A549 (cell line): ENCODE results near the gene GNA15. TPM values are rescaled to one million over a fixed set of nuclear protein-coding genes. Genes with fewer than 3 reads are reported as not detected.

Source experiments
- ATAC-seq, 2 experiments: fragments of 200-7000 bp in 1 of 2; fragments of >200 bp in 1 of 2; cut with Nextera tagmentation in 1 of 2; cut with Tn5 transposase in 1 of 2; 3 replicates each; pipeline versions ENCODE4 v1.8.0 to v1.9.1; 2018 to 2020; ENCODE audit warnings: mild to moderate bottlenecking in 1 of 2, moderate library complexity in 1 of 2
- CTCF ChIA-PET: fragments of 300-600 bp; sonication (Branson Sonifier 250); formaldehyde crosslinking; extraction: SDS; loops from one replicate; lab custom pipeline; 2021; ENCODE audit warnings: antibody characterized with exemption, inconsistent platforms; lab: Yijun Ruan, JAX
- POLR2A ChIA-PET: fragments of 350-600 bp; formaldehyde crosslinking; extraction: SDS; loops from one replicate; lab custom pipeline; 2021; ENCODE audit warnings: antibody characterized with exemption, inconsistent platforms; lab: Yijun Ruan, JAX
- DNase-seq, 2 experiments: peaks; one replicate each; pipeline versions ENCODE4 v3.0.0 to v3.0.0-alpha.2; 2011 to 2016; ENCODE audit warnings: low read depth in 1 of 2, low spot score in 1 of 2
- FAIRE-seq: peaks from 2 replicates; lab custom pipeline; 2011; peaks lifted over from hg19 to GRCh38; lab: Jason Lieb, UNC
- H3K27ac ChIP-seq, 2 experiments: fragments of >200 bp; sonication (Bioruptor Twin); formaldehyde crosslinking; 3 replicates each; pipeline ENCODE4 v1.5.1; 2016 to 2017
- H3K4me1 ChIP-seq: fragments of >200 bp; sonication (Bioruptor Twin); formaldehyde crosslinking; 3 replicates; pipeline ENCODE4 v1.6.1; 2016
- H3K4me2 ChIP-seq: fragments of >200 bp; sonication (Bioruptor Twin); formaldehyde crosslinking; 3 replicates; pipeline ENCODE4 v1.6.1; 2016
- H3K4me3 ChIP-seq: fragments of >200 bp; sonication (Bioruptor Twin); formaldehyde crosslinking; 3 replicates; pipeline ENCODE4 v1.5.1; 2016
- H3K9me3 ChIP-seq: fragments of >200 bp; sonication (Bioruptor Twin); formaldehyde crosslinking; 3 replicates; pipeline ENCODE4 v1.6.1; 2016
- BHLHE40 ChIP-seq: IDR thresholded peaks from 2 replicates; pipeline ENCODE4 v1.6.1; 2012; ENCODE audit warnings: low read depth, low read length, inconsistent platforms
- CBX2 ChIP-seq: fragments of 200-600 bp; sonication (generic); IDR thresholded peaks from 2 replicates; pipeline ENCODE4 v1.6.1; 2016; ENCODE audit warnings: low read depth, mild to moderate bottlenecking, borderline replicate concordance
- CBX8 ChIP-seq: fragments of 200-600 bp; sonication (generic); IDR thresholded peaks from 2 replicates; pipeline ENCODE4 v1.6.1; 2016
- EHF ChIP-seq: fragments of 250-450 bp; sonication (Bioruptor Pico); IDR thresholded peaks from 2 replicates; pipeline ENCODE4 v1.5.0; 2020; ENCODE audit warnings: mild to moderate bottlenecking
- ELK1 ChIP-seq: fragments of 150-350 bp; IDR thresholded peaks from 2 replicates; pipeline ENCODE4 v1.6.1; 2014; ENCODE audit warnings: low read depth, mild to moderate bottlenecking, low read length
- HES2 ChIP-seq: fragments of >200 bp; sonication (Bioruptor Twin); formaldehyde crosslinking; IDR thresholded peaks from 2 replicates; pipeline ENCODE4 v1.6.1; 2016
- HMGXB4 ChIP-seq: fragments of 250-450 bp; sonication (Bioruptor Pico); IDR thresholded peaks from 2 replicates; pipeline ENCODE4 v1.5.0; 2021; ENCODE audit warnings: mild to moderate bottlenecking, moderate library complexity, borderline replicate concordance
- HOXB13 ChIP-seq: fragments of 250-450 bp; sonication (Bioruptor Pico); IDR thresholded peaks from 2 replicates; pipeline ENCODE4 v1.5.0; 2020; ENCODE audit warnings: low read depth, mild to moderate bottlenecking, moderate library complexity
- HOXB5 ChIP-seq: fragments of 250-450 bp; sonication (Bioruptor Pico); IDR thresholded peaks from 2 replicates; pipeline ENCODE4 v1.5.0; 2020; ENCODE audit warnings: mild to moderate bottlenecking, moderate library complexity
- KDM1A ChIP-seq: fragments of 200-600 bp; sonication (generic); IDR thresholded peaks from 2 replicates; pipeline ENCODE4 v1.6.1; 2016; ENCODE audit warnings: low read depth, mild to moderate bottlenecking
- KDM5A ChIP-seq: fragments of 200-600 bp; sonication (generic); IDR thresholded peaks from 2 replicates; pipeline ENCODE4 v1.6.1; 2016; ENCODE audit warnings: antibody characterized with exemption, mild to moderate bottlenecking
- MAZ ChIP-seq: fragments of 150-350 bp; IDR thresholded peaks from 2 replicates; pipeline ENCODE4 v1.6.1; 2014; ENCODE audit warnings: antibody characterized with exemption, low read depth, low read length, borderline replicate concordance
- MYC ChIP-seq: IDR thresholded peaks from 2 replicates; pipeline ENCODE4 v1.6.1; 2012; ENCODE audit warnings: mild to moderate bottlenecking, inconsistent platforms, low read length, improper control_type of control experiment, borderline replicate concordance
- NFE2L2 ChIP-seq: fragments of 150-350 bp; conservative IDR thresholded peaks from 2 replicates; pipeline ENCODE4 v1.6.1; 2014; ENCODE audit warnings: low read length
- NPAS2 ChIP-seq: fragments of 250-450 bp; sonication (Bioruptor Pico); IDR thresholded peaks from 2 replicates; pipeline ENCODE4 v1.8.0; 2022; ENCODE audit warnings: mild to moderate bottlenecking, moderate library complexity, borderline replicate concordance
- PBX3 ChIP-seq: IDR thresholded peaks from 2 replicates; pipeline ENCODE4 v1.6.1; 2012
- PHF8 ChIP-seq: fragments of 200-600 bp; sonication (generic); IDR thresholded peaks from 2 replicates; pipeline ENCODE4 v1.6.1; 2016; ENCODE audit warnings: low read depth, mild to moderate bottlenecking, antibody characterized with exemption, moderate library complexity, borderline replicate concordance
- POLR2AphosphoS2 ChIP-seq: conservative IDR thresholded peaks from 2 replicates; pipeline ENCODE4 v1.6.1; 2012; ENCODE audit warnings: low read length, improper control_type of control experiment, inconsistent platforms
- RAD21 ChIP-seq, 2 experiments: fragments of >200 bp in 1 of 2; sonication (Bioruptor Twin) in 1 of 2; formaldehyde crosslinking in 1 of 2; IDR thresholded peaks in 1 of 2; conservative IDR thresholded peaks in 1 of 2; 2 replicates in 1 of 2; 3 replicates in 1 of 2; pipeline ENCODE4 v1.6.1; 2012 to 2018; ENCODE audit warnings: inconsistent platforms in 1 of 2
- RARB ChIP-seq: fragments of 250-450 bp; sonication (Bioruptor Pico); IDR thresholded peaks from 2 replicates; pipeline ENCODE4 v1.8.0; 2021; ENCODE audit warnings: mild to moderate bottlenecking, moderate library complexity
- RFX5 ChIP-seq: fragments of 450-650 bp; IDR thresholded peaks from 2 replicates; pipeline ENCODE4 v1.7.1; 2014; ENCODE audit warnings: antibody characterized with exemption, mild to moderate bottlenecking, moderate library complexity
- SREBF2 ChIP-seq: fragments of 450-650 bp; IDR thresholded peaks from 2 replicates; pipeline ENCODE4 v1.6.1; 2014; ENCODE audit warnings: mild to moderate bottlenecking, moderate library complexity
- ZFP36 ChIP-seq: fragments of 450-650 bp; IDR thresholded peaks from 2 replicates; pipeline ENCODE4 v1.6.1; 2014; ENCODE audit warnings: borderline replicate concordance; ENCODE audit not compliant: partially characterized antibody
- WGBS: methylation state at CpG from one replicate; pipeline ENCODE4 v1.1.6; 2017; ENCODE audit errors: missing lambda C conversion rate; 5-methylcytosine and 5-hydroxymethylcytosine counted together
- polyA plus RNA-seq, 4 experiments: library from polyadenylated mRNA; depleted of rRNA in 3 of 4; stranded (reverse); fragments of >200 nt; fragmentation: RNase III in 1 of 4; extraction: RNeasy Plus Mini Kit Qiagen cat#74134 plus additional on column Dnase treatment in 1 of 4; gene quantifications; 2 replicates in 3 of 4; 3 replicates in 1 of 4; pipeline ENCODE4 v1.2.3, GENCODE V29; 2011 to 2017

Gene GNA15
- polyA plus RNA-seq, 2 of the 4 experiments (the other 2 are of a cell fraction), result 0.06 TPM; not detected in 1

- ChIA-PET CTCF (interaction anchor here (0.8 to 1.5 kb wide), 4 partner anchors 16 to 40 kb away, joined by 3 to 5 read pairs (median 4); no protein-coding TSS in a partner anchor), POLR2A (no interaction called here)
- Histone ChIP-seq H3K4me3 (no peak overlapping the region), H3K27ac (no peak overlapping the region), H3K9me3 (no peaks in the 10 kb centered on the region), H3K4me1 (no peaks in the 10 kb centered on the region), H3K4me2 (no peak overlapping the region)
- FAIRE-seq (no peak), DNase-seq (no peak), ATAC-seq (no peak)
- TF ChIP-seq HES2, result no peak
- TF ChIP-seq NPAS2, result no peak
- TF ChIP-seq KDM1A, result no peak
- no peak for TF ChIP-seq MYC
- TF ChIP-seq CBX2, result no peak
- TF ChIP-seq ZFP36, result no peak
- no peak for TF ChIP-seq SREBF2
- TF ChIP-seq CBX8, result no peak
- no peak for TF ChIP-seq HOXB5 (CRISPR knock-in tag)
- 67% methylated on average over 6 of the region's 8 CpGs for WGBS
Measured at GRCh38 chr19:3123956-3124355, 11.9 kb upstream of the GNA15 start.

- no peak overlapping the region for H3K4me3 ChIP-seq
- POLR2A ChIA-PET, result no interaction called here
- FAIRE-seq (no peak), ATAC-seq (no peak), DNase-seq (no peak)
- H3K4me1 ChIP-seq, result no peaks in the 10 kb centered on the region
- no peaks in the 10 kb centered on the region for H3K9me3 ChIP-seq
- CTCF ChIA-PET, result interaction anchor here (0.8 to 7.2 kb wide), 8 partner anchors 16 to 476 kb away, joined by 3 to 87 read pairs (median 4); no protein-coding TSS in a partner anchor
- no peak for TF ChIP-seq SREBF2
- TF ChIP-seq KDM5A, result no peak
- no peak for TF ChIP-seq EHF (CRISPR knock-in tag)
- TF ChIP-seq BHLHE40, result no peak
- no peak for TF ChIP-seq RAD21 (conservative IDR thresholded peaks at IDR 0.05 in 1 of 2, IDR thresholded peaks at IDR 0.05 in 1 of 2)
- TF ChIP-seq HMGXB4 (CRISPR knock-in tag), result no peak
- no peak for TF ChIP-seq NFE2L2
- no peak for TF ChIP-seq PBX3
- no peak for TF ChIP-seq MAZ
- no peak for TF ChIP-seq RARB (CRISPR knock-in tag)
- no peak for TF ChIP-seq HES2
- no peak for TF ChIP-seq POLR2AphosphoS2
- TF ChIP-seq PHF8, result no peak
- TF ChIP-seq HOXB13, result no peak
- TF ChIP-seq ZFP36, result no peak
- no peak for TF ChIP-seq ELK1
- no peak for TF ChIP-seq RFX5
- H3K4me2 ChIP-seq, result no peak overlapping the region
- H3K27ac ChIP-seq, result no peak overlapping the region
- whole genome bisulfite sequencing, result 81% methylated on average over 16 of the region's 16 CpGs
Measured at GRCh38 chr19:3124630-3125029, 11.2 kb upstream of the GNA15 start.
